KMS-11 (cell line): ENCODE results near the gene TIMELESS.
"Not testable (repeated sequence)": the region's sequence is repeated elsewhere in the genome, so short reads cannot be mapped to it uniquely, and the experiment has no call there.

Experiments used
- H2AFZ ChIP-seq: fragments of 200-600 bp; sonication (generic); 2 replicates; pipeline ENCODE4 v1.6.1; 2016; ENCODE audit warnings: antibody characterized with exemption, mixed run types, low read depth
- H3K27ac ChIP-seq: fragments of 200-600 bp; sonication (generic); 2 replicates; pipeline ENCODE4 v1.6.1; 2016; ENCODE audit warnings: mild to moderate bottlenecking, mixed run types
- H3K27me3 ChIP-seq: fragments of 200-600 bp; sonication (generic); 2 replicates; pipeline ENCODE4 v1.6.1; 2017; ENCODE audit warnings: mild to moderate bottlenecking, low read depth, mixed run types, moderate library complexity; ENCODE audit not compliant: insufficient read depth
- H3K36me3 ChIP-seq: fragments of 200-600 bp; sonication (generic); 2 replicates; pipeline ENCODE4 v1.6.1; 2017; ENCODE audit warnings: mild to moderate bottlenecking, mixed run types; ENCODE audit not compliant: insufficient read depth
- H3K4me1 ChIP-seq: fragments of 200-600 bp; sonication (generic); 2 replicates; pipeline ENCODE4 v1.6.1; 2016; ENCODE audit warnings: mild to moderate bottlenecking, low read depth, mixed run types; ENCODE audit not compliant: poor library complexity, severe bottlenecking
- H3K4me2 ChIP-seq: fragments of 200-600 bp; sonication (generic); 2 replicates; pipeline ENCODE4 v1.7.0; 2016; ENCODE audit warnings: mild to moderate bottlenecking, mixed run types
- H3K4me3 ChIP-seq: fragments of 200-600 bp; sonication (generic); IDR thresholded peaks from 2 replicates; pipeline ENCODE4 v1.6.1; 2017; ENCODE audit warnings: low read depth, low read length, mixed read lengths; ENCODE audit not compliant: insufficient read depth
- H3K79me2 ChIP-seq: fragments of 200-600 bp; sonication (generic); 2 replicates; pipeline ENCODE4 v1.6.1; 2016; ENCODE audit warnings: low read depth, mixed run types; ENCODE audit not compliant: insufficient read depth
- H3K9ac ChIP-seq: fragments of 200-600 bp; sonication (generic); 2 replicates; pipeline ENCODE4 v1.6.1; 2016; ENCODE audit warnings: mild to moderate bottlenecking, mixed run types
- H4K20me1 ChIP-seq: fragments of 200-600 bp; sonication (generic); 2 replicates; pipeline ENCODE4 v1.6.1; 2016; ENCODE audit warnings: mild to moderate bottlenecking, mixed run types; ENCODE audit not compliant: insufficient read depth
- TF ChIP-seq, protein P1 (sequence below): fragments of 200-600 bp; sonication (generic); conservative IDR thresholded peaks from 2 replicates; pipeline ENCODE4 v1.6.1; 2017; ENCODE audit warnings: low read depth, mild to moderate bottlenecking, antibody characterized with exemption, low read length, moderate library complexity, mixed read lengths

Gene TIMELESS

DNA sequence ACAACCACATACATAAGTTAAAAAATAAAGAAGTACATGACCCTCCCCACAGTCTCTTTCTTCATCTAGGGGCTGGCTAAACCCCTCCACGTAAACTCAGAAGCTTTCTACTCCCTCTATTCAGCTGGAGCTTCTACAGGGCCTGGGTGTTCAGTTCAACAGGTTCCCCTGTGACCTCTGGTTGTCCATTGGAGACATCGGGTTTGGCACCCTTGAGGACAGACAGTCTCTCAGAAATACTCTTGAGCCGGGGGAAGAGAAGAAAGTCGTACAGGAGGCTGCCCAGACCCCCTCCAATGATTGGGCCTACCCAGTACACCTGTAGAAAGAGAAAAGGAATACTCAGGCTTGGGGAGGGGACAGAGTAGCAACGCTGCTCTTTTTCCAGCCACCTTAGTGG is 1.9 kb upstream of the TIMELESS start:
- no peaks in the 10 kb centered on the region for H3K36me3 ChIP-seq
- no peaks in the 10 kb centered on the region for H3K27me3 ChIP-seq
- H3K4me2 ChIP-seq = no peak overlapping the region
- no peaks in the 10 kb centered on the region for H4K20me1 ChIP-seq
- H3K4me3 ChIP-seq = no peak overlapping the region
- peaks cover 23% of the 10 kb centered on the region for H3K79me2 ChIP-seq
- peaks cover 21% of the 10 kb centered on the region for H3K4me1 ChIP-seq
- H3K27ac ChIP-seq = no peak overlapping the region
- no peak overlapping the region for H3K9ac ChIP-seq
- peak overlapping the region; percentile 1; the same call in 1 of the 2 replicates for H2AFZ ChIP-seq
- TF ChIP-seq, protein P1, sequence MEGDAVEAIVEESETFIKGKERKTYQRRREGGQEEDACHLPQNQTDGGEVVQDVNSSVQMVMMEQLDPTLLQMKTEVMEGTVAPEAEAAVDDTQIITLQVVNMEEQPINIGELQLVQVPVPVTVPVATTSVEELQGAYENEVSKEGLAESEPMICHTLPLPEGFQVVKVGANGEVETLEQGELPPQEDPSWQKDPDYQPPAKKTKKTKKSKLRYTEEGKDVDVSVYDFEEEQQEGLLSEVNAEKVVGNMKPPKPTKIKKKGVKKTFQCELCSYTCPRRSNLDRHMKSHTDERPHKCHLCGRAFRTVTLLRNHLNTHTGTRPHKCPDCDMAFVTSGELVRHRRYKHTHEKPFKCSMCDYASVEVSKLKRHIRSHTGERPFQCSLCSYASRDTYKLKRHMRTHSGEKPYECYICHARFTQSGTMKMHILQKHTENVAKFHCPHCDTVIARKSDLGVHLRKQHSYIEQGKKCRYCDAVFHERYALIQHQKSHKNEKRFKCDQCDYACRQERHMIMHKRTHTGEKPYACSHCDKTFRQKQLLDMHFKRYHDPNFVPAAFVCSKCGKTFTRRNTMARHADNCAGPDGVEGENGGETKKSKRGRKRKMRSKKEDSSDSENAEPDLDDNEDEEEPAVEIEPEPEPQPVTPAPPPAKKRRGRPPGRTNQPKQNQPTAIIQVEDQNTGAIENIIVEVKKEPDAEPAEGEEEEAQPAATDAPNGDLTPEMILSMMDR = no peak

DNA sequence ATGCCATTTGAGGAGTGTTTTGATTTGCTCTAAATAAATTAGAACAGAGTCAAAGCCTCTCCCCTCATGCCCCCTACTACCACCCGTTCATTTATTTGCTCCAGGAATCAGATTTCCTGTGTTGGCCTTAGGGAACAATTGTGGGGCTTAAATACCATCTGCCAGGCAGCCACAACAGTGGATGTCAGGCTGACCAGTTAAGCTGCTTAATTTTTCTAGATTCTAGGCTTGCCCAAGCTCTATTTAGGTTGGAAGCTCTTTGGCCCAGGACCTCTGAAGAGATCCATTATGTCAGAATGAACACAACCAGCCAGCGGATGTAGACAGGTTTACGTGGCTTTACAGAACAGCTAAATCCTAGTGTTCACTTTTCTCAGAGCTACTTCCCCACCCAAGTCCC is 1.0 kb upstream of the TIMELESS start:
- Histone ChIP-seq H4K20me1 (no peaks in the 10 kb centered on the region), H3K36me3 (no peaks in the 10 kb centered on the region), H3K27me3 (no peaks in the 10 kb centered on the region), H3K9ac (no peak overlapping the region; the same call in 1 of the 2 replicates), H3K4me1 (peaks cover 21% of the 10 kb centered on the region), H3K79me2 (peaks cover 24% of the 10 kb centered on the region), H2AFZ (peak overlapping the region; percentile 72), H3K4me3 (no peak overlapping the region), H3K27ac (no peak overlapping the region), H3K4me2 (peak overlapping the region; percentile 70)
- TF ChIP-seq, protein P1 = no peak

GRCh38 chr12:56449622-56449984 is 377 bp upstream of the TIMELESS start:
- TF ChIP-seq, protein P1 = no peak
- peak overlapping the region; percentile 87 for H3K4me3 ChIP-seq
- H3K4me2 ChIP-seq = peak overlapping the region; percentile 70
- H3K36me3 ChIP-seq = no peaks in the 10 kb centered on the region
- peak overlapping the region; percentile 58 for H3K27ac ChIP-seq
- H4K20me1 ChIP-seq = no peaks in the 10 kb centered on the region
- no peaks in the 10 kb centered on the region for H3K27me3 ChIP-seq
- H2AFZ ChIP-seq = peak overlapping the region; percentile 72
- peaks cover 26% of the 10 kb centered on the region for H3K79me2 ChIP-seq
- peak overlapping the region; percentile 55 for H3K9ac ChIP-seq
- peaks cover 21% of the 10 kb centered on the region for H3K4me1 ChIP-seq

DNA sequence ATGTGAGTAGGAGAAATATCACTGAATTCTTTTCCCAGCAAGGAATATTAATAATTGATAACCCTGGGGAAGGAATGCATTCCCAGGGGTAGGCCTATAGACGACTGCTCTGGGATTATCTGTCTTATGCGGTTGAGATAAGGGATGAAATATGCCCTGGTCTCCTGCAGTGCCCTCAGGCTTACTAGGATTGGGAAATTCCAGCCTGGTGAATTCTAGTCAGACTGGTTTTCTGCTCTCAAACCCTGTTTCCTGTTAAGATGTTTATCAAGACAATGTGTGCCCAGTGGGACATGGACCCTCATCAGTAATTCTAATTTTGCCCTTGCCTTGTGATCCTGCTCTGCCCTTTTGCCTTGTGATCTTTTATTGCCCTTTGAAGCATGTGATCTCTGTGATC is 6.0 kb downstream of the TIMELESS start:
- not testable (repeated sequence) for H4K20me1 ChIP-seq, H3K4me2 ChIP-seq, H3K9ac ChIP-seq, H3K27me3 ChIP-seq, H3K4me1 ChIP-seq, H3K36me3 ChIP-seq, H3K27ac ChIP-seq, H3K4me3 ChIP-seq, H2AFZ ChIP-seq
- peaks cover 65% of the 10 kb centered on the region for H3K79me2 ChIP-seq

DNA sequence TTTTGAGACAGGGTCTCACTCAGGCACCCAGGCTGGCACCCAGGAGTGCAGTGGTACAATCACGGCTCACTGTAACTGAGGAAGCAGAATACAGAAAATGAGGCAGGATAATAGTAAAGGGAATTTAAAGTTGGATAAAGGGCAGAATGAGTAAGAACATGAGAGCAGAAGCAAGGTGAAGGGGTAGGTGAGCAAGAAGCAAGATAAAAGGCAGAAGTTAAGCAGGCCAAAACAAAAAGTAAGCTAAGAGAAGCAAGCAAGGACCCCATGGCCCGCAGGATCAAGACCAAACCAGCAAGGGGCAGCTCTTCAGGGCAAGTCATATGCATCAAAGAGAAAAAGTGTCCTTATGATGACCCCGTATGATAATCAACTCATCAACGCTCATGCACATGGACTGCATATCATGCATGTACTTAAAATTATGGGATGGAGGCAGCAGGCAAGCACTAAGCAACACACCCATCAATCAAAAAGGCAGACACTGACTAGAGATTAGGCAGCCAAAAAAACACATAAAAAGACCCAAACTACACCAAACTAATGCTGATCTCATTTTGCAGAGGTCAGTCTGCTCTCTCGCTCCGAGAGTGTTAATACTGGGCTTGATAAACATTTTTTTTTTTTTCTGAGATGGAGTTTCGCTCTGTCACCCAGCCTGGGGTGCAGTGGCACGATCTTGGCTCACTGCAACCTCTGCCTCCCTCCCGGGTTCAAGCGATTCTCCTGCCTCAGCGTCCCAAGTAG is 11.6 kb downstream of the TIMELESS start:
- TF ChIP-seq, protein P1 = no peak
- no peaks in the 10 kb centered on the region for H4K20me1 ChIP-seq
- no peak overlapping the region for H3K27ac ChIP-seq
- H2AFZ ChIP-seq = no peak overlapping the region
- H3K9ac ChIP-seq = no peak overlapping the region
- no peaks in the 10 kb centered on the region for H3K4me1 ChIP-seq
- H3K36me3 ChIP-seq = peaks cover 8% of the 10 kb centered on the region; the same call in 1 of the 2 replicates
- H3K27me3 ChIP-seq = no peaks in the 10 kb centered on the region
- no peak overlapping the region for H3K4me3 ChIP-seq
- H3K79me2 ChIP-seq = peaks cover 63% of the 10 kb centered on the region; the same call in 1 of the 2 replicates
- no peak overlapping the region for H3K4me2 ChIP-seq
